HL-60 (cell line): ENCODE data around the gene TANGO2.

Experiments used
- POLR2AphosphoS5 ChIP-seq: IDR thresholded peaks from 2 replicates; pipeline ENCODE4 v1.6.1; 2012; ENCODE audit warnings: low read depth
- REST ChIP-seq: IDR thresholded peaks from 2 replicates; pipeline ENCODE4 v1.6.1; 2012; ENCODE audit warnings: low read depth; ENCODE audit not compliant: insufficient replicate concordance
- SPI1 ChIP-seq: IDR thresholded peaks from 2 replicates; pipeline ENCODE4 v1.6.1; 2012; ENCODE audit warnings: low read depth, mild to moderate bottlenecking, borderline replicate concordance
- TF ChIP-seq, protein P1 (sequence below): IDR thresholded peaks from one replicate; pipeline ENCODE4 v1.5.1; 2011; ENCODE audit warnings: low read length, control low read depth, inconsistent platforms; ENCODE audit not compliant: insufficient read depth

DNA sequence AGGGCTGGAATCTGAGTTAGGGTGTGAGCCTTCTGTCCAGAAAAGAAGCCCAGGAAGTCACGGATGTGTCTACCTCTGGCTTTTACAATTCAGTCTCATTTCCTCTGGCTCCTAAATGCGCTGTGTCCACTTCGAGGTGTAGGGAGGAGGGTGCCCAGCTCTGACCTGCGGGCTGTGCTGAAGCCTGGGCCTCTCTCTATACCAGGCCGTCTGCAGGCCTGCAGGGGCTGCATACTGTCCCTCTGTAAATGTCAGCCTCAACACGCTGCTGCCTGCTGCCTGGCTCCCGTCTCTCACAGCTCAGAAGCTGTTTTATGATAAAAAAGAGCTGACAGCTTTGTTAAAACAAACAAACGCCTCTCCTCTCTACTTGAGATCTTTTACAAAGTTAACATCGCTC, 18.8 kb upstream of the TANGO2 start:
- TF ChIP-seq, protein P1, sequence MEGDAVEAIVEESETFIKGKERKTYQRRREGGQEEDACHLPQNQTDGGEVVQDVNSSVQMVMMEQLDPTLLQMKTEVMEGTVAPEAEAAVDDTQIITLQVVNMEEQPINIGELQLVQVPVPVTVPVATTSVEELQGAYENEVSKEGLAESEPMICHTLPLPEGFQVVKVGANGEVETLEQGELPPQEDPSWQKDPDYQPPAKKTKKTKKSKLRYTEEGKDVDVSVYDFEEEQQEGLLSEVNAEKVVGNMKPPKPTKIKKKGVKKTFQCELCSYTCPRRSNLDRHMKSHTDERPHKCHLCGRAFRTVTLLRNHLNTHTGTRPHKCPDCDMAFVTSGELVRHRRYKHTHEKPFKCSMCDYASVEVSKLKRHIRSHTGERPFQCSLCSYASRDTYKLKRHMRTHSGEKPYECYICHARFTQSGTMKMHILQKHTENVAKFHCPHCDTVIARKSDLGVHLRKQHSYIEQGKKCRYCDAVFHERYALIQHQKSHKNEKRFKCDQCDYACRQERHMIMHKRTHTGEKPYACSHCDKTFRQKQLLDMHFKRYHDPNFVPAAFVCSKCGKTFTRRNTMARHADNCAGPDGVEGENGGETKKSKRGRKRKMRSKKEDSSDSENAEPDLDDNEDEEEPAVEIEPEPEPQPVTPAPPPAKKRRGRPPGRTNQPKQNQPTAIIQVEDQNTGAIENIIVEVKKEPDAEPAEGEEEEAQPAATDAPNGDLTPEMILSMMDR: no peak
- TF ChIP-seq POLR2AphosphoS5: no peak
- no peak for TF ChIP-seq REST
- no peak for TF ChIP-seq SPI1
